Fibroblast of lung (primary cell): Measurements from ENCODE around the gene ADAMTS16.

Experiments used
- CTCF ChIP-seq, 2 donors: IDR thresholded peaks in 1 of 2; conservative IDR thresholded peaks in 1 of 2; 1 replicate in 1 of 2; 2 replicates in 1 of 2; pipeline ENCODE4 v1.5.1; 2011 to 2012; ENCODE audit warnings: low read length in 2 of 2, control low read depth in 1 of 2, inconsistent platforms in 1 of 2, low read depth in 1 of 2, mild to moderate bottlenecking in 1 of 2
- EZH2 ChIP-seq: IDR thresholded peaks from 2 replicates; pipeline ENCODE4 v1.5.1; 2012; ENCODE audit warnings: low read length, control low read depth, mild to moderate bottlenecking; ENCODE audit errors: missing control alignments

GRCh38 chr5:5191906-5192305 is 51.8 kb downstream of the ADAMTS16 start:
- TF ChIP-seq CTCF (conservative IDR thresholded peaks at IDR 0.05 in 1 of 2, IDR thresholded peaks at IDR 0.05 in 1 of 2; ENCODE audit: low read depth in 1 of 2, low read length in 2 of 2) (no peak), EZH2 (no peak)
